Measurements from ENCODE around the gene LITAFD. TPM values are rescaled to one million over a fixed set of nuclear protein-coding genes. Genes with fewer than 3 reads are reported as not detected.

LITAFD gene
- total and polyA plus RNA-seq, 10 of the 15 experiments (the other 5 are each of a cell fraction or from before 2014, with no cell fraction given): not detected

DNA sequence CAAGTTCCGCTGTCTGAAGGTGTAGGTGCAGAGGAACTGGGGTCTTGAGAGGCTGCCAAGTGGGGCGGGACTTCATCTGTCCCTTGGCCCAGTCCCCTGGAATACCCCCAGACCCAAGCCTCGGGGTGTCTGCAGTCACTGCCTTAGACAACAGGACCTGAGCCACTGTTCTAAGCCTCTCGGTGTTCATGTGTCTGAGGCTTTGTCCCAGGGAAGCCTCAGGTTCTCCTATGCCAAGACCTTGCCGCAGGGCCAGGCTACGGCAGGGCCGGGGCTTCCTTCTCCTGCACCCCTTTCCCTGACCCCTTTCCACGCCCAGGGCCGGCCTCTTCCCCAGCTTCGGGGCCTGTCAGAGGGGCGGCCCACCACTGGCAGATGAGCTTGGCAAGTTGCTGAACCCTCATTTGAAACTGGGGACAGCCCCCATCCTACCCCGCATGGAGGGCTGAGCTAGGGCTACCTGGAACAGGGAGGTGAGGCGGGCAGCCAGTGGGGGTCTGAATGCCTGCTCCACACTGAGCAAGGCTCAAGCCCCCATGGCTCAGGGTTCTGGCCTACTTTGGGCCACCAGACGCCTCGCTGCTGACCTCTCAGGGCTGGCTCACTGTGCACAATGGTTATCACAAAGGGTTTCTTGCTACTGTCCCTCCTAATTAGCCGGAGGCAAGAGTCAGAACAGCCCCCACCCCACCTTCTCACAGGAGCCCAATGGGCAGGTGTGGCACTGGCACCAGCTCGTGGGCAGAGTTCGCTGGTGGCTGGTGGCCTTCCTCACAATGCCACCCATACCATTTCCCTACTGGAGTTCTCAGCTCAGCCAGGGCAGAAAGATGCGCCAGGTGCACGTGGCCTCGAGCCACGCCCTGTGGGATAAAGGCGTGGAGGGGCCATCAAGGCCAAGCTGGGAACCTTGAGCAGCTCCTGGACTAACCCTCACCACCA is 7.1 kb downstream of the LITAFD start:
- Histone ChIP-seq H3K27me3 (replicated peaks in 1 of 2; ENCODE audit: control insufficient read depth in 2 of 2, insufficient read depth in 2 of 2, low read length in 1 of 2) (no peaks in the 10 kb centered on the region), H3K4me2 (ENCODE audit: control insufficient read depth, insufficient read depth) (no peak overlapping the region), H3K27ac (ENCODE audit: control insufficient read depth, insufficient read depth) (no peak overlapping the region), H3K36me3 (ENCODE audit: control insufficient read depth in 2 of 2, insufficient read depth in 2 of 2, low read length in 1 of 2) (peaks cover 20 to 30% of the 10 kb centered on the region in 2 experiments), H4K20me1 (ENCODE audit: control insufficient read depth, insufficient read depth) (no peaks in the 10 kb centered on the region), H3K4me1 (ENCODE audit: control insufficient read depth, insufficient read depth, low read length) (peaks cover 42% of the 10 kb centered on the region), H2AFZ (ENCODE audit: control insufficient read depth, low read depth, low read length) (no peak overlapping the region), H3K9me3 (replicated peaks; ENCODE audit: control insufficient read depth, insufficient read depth, low read length) (peaks cover 3% of the 10 kb centered on the region; the same call in 2 of the 3 replicates), H3K9ac (ENCODE audit: control insufficient read depth, insufficient read depth, low read length) (no peak overlapping the region), H3K4me3 (no peak overlapping the region), H3K79me2 (ENCODE audit: control insufficient read depth, insufficient read depth, low read length) (peaks cover 10% of the 10 kb centered on the region)
- DNase-seq (ENCODE audit: low read depth, low spot score) (no peak), ATAC-seq (no peak), FAIRE-seq (no peak)
- in situ Hi-C loops (cut with MboI) (no loop called here), intact Hi-C loops (cut with micrococcal nuclease; ENCODE audit: unreplicated experiment) (no loop called here)
- 95% methylated on average over 23 of the region's 23 CpGs for WGBS (ENCODE audit: insufficient coverage, insufficient replicate concordance, low lambda C conversion rate, missing lambda C conversion rate)
- POLR2A ChIA-PET: no interaction called here
- no TSS peak for BruUV-seq (replicated peaks)
- RAD21 ChIA-PET (ENCODE audit: unreplicated experiment): interaction anchor here (0.7 to 4.4 kb wide), 5 partner anchors 9 to 246 kb away, joined by 3 to 30 read pairs (median 19); partner anchors contain the start of gene CARHSP1
- SMC1A ChIA-PET (ENCODE audit: uncharacterized antibody, unreplicated experiment): interaction anchor here (0.9 to 3.9 kb wide), 5 partner anchors 8 to 264 kb away, joined by 3 to 18 read pairs (median 5); no protein-coding TSS in a partner anchor
- CTCF ChIA-PET: interaction anchor here (1.0 to 3.7 kb wide), 9 partner anchors 9 to 250 kb away, joined by 3 to 31 read pairs (median 3); no protein-coding TSS in a partner anchor
- TF ChIP-seq, protein P1, sequence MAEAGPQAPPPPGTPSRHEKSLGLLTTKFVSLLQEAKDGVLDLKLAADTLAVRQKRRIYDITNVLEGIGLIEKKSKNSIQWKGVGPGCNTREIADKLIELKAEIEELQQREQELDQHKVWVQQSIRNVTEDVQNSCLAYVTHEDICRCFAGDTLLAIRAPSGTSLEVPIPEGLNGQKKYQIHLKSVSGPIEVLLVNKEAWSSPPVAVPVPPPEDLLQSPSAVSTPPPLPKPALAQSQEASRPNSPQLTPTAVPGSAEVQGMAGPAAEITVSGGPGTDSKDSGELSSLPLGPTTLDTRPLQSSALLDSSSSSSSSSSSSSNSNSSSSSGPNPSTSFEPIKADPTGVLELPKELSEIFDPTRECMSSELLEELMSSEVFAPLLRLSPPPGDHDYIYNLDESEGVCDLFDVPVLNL (IDR thresholded peaks at IDR 0.05; ENCODE audit: low read depth, low read length): no peak
- TF ChIP-seq CBFB (IDR thresholded peaks at IDR 0.05; ENCODE audit: low read depth) (no peak), POLR2AphosphoS5 (IDR thresholded peaks at IDR 0.05; ENCODE audit: low read length) (peak; percentile 55; the same call in 1 of the 2 replicates), MTA3 (IDR thresholded peaks at IDR 0.05; ENCODE audit: borderline replicate concordance, low read length) (no peak), ZNF207 (IDR thresholded peaks at IDR 0.05; ENCODE audit: borderline replicate concordance) (no peak), PAX8 (IDR thresholded peaks at IDR 0.05) (no peak), HDAC6 (IDR thresholded peaks at IDR 0.05; ENCODE audit: unreplicated experiment) (no peak), HDGF (IDR thresholded peaks at IDR 0.05) (no peak), ZBED1 (IDR thresholded peaks at IDR 0.05; ENCODE audit: borderline replicate concordance) (no peak), BRCA1 (IDR thresholded peaks at IDR 0.05; ENCODE audit: low read depth, low read length) (no peak), RUNX3 (IDR thresholded peaks at IDR 0.05; ENCODE audit: low read length) (no peak), CHD4 (IDR thresholded peaks at IDR 0.05) (no peak), ZZZ3 (IDR thresholded peaks at IDR 0.05; ENCODE audit: control insufficient read depth, insufficient read length, low read depth) (no peak)
- TF ChIP-seq, protein P2, sequence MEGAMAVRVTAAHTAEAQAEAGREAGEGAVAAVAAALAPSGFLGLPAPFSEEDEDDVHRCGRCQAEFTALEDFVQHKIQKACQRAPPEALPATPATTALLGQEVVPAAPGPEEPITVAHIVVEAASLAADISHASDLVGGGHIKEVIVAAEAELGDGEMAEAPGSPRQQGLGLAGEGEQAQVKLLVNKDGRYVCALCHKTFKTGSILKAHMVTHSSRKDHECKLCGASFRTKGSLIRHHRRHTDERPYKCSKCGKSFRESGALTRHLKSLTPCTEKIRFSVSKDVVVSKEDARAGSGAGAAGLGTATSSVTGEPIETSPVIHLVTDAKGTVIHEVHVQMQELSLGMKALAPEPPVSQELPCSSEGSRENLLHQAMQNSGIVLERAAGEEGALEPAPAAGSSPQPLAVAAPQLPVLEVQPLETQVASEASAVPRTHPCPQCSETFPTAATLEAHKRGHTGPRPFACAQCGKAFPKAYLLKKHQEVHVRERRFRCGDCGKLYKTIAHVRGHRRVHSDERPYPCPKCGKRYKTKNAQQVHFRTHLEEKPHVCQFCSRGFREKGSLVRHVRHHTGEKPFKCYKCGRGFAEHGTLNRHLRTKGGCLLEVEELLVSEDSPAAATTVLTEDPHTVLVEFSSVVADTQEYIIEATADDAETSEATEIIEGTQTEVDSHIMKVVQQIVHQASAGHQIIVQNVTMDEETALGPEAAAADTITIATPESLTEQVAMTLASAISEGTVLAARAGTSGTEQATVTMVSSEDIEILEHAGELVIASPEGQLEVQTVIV (IDR thresholded peaks at IDR 0.05; ENCODE audit: borderline replicate concordance, partially characterized antibody): no peak
- TF ChIP-seq, protein P3, sequence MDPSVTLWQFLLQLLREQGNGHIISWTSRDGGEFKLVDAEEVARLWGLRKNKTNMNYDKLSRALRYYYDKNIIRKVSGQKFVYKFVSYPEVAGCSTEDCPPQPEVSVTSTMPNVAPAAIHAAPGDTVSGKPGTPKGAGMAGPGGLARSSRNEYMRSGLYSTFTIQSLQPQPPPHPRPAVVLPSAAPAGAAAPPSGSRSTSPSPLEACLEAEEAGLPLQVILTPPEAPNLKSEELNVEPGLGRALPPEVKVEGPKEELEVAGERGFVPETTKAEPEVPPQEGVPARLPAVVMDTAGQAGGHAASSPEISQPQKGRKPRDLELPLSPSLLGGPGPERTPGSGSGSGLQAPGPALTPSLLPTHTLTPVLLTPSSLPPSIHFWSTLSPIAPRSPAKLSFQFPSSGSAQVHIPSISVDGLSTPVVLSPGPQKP (IDR thresholded peaks at IDR 0.05; ENCODE audit: low read depth, low read length): no peak
- TF ChIP-seq, protein P4, sequence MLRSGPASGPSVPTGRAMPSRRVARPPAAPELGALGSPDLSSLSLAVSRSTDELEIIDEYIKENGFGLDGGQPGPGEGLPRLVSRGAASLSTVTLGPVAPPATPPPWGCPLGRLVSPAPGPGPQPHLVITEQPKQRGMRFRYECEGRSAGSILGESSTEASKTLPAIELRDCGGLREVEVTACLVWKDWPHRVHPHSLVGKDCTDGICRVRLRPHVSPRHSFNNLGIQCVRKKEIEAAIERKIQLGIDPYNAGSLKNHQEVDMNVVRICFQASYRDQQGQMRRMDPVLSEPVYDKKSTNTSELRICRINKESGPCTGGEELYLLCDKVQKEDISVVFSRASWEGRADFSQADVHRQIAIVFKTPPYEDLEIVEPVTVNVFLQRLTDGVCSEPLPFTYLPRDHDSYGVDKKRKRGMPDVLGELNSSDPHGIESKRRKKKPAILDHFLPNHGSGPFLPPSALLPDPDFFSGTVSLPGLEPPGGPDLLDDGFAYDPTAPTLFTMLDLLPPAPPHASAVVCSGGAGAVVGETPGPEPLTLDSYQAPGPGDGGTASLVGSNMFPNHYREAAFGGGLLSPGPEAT (IDR thresholded peaks at IDR 0.05; ENCODE audit: low read depth): no peak
